GM23338 (cell line): ENCODE results near the gene DDX31. TPM values are rescaled to one million over a fixed set of nuclear protein-coding genes. Genes with fewer than 3 reads are reported as not detected.

Experiments used
- ATAC-seq: fragments of 200-7000 bp; cut with Tn5 transposase; 3 replicates; pipeline ENCODE4 v1.9.1; 2020
- DNase-seq: peaks from one replicate; pipeline ENCODE4 v3.0.0-alpha.2; 2015; ENCODE audit warnings: low spot score
- H2AFZ ChIP-seq: fragments of 200-600 bp; sonication (generic); 2 replicates; pipeline ENCODE4 v1.8.0; 2016; ENCODE audit warnings: antibody characterized with exemption, mild to moderate bottlenecking, moderate library complexity
- H3F3A ChIP-seq: fragments of 200-600 bp; sonication (generic); replicated peaks from 2 replicates; pipeline ENCODE4 v1.8.0; 2017; ENCODE audit warnings: antibody characterized with exemption, mixed run types, low read depth
- H3K27ac ChIP-seq: fragments of 200-600 bp; sonication (generic); 2 replicates; pipeline ENCODE4 v1.6.1; 2016; ENCODE audit warnings: low read depth
- H3K27me3 ChIP-seq: fragments of 200-600 bp; sonication (generic); 2 replicates; pipeline ENCODE4 v1.8.0; 2016; ENCODE audit warnings: mild to moderate bottlenecking, mixed run types, moderate library complexity; ENCODE audit not compliant: insufficient read depth
- H3K36me3 ChIP-seq: fragments of 200-600 bp; sonication (generic); 2 replicates; pipeline ENCODE4 v1.8.0; 2016; ENCODE audit warnings: mild to moderate bottlenecking; ENCODE audit not compliant: insufficient read depth
- H3K4me1 ChIP-seq: fragments of 200-600 bp; sonication (generic); 2 replicates; pipeline ENCODE4 v1.8.0; 2016; ENCODE audit warnings: mild to moderate bottlenecking, moderate library complexity; ENCODE audit not compliant: insufficient read depth
- H3K4me2 ChIP-seq: fragments of 200-600 bp; sonication (generic); 2 replicates; pipeline ENCODE4 v1.7.1; 2017; ENCODE audit warnings: mixed run types
- H3K4me3 ChIP-seq: fragments of 200-600 bp; sonication (generic); 2 replicates; pipeline ENCODE4 v1.6.1; 2016; ENCODE audit warnings: mixed run types
- H3K79me2 ChIP-seq: fragments of 200-600 bp; sonication (generic); replicated peaks from 2 replicates; pipeline ENCODE4 v1.8.0; 2017; ENCODE audit warnings: mild to moderate bottlenecking; ENCODE audit not compliant: insufficient read depth
- H3K9me2 ChIP-seq: fragments of 200-600 bp; sonication (generic); 2 replicates; pipeline ENCODE4 v1.8.0; 2017; ENCODE audit not compliant: insufficient read depth
- H4K20me1 ChIP-seq: fragments of 200-600 bp; sonication (generic); replicated peaks from 2 replicates; pipeline ENCODE4 v1.8.0; 2017; ENCODE audit warnings: mild to moderate bottlenecking; ENCODE audit not compliant: insufficient read depth
- H3K27ac Mint-ChIP-seq: 2 replicates; pipeline ENCODE4 v1.8.0; 2020; ENCODE audit warnings: inconsistent platforms, mild to moderate bottlenecking, moderate library complexity, mixed read lengths
- H3K27me3 Mint-ChIP-seq: 3 replicates; pipeline ENCODE4 v1.8.0; 2022; ENCODE audit warnings: low read depth, mild to moderate bottlenecking, moderate library complexity, mixed read lengths, inconsistent platforms; ENCODE audit not compliant: insufficient read depth, poor library complexity
- H3K36me3 Mint-ChIP-seq: 3 replicates; pipeline ENCODE4 v1.8.0; 2021; ENCODE audit warnings: low read depth, mild to moderate bottlenecking, inconsistent platforms, moderate library complexity, mixed read lengths
- H3K4me1 Mint-ChIP-seq: 3 replicates; pipeline ENCODE4 v1.8.0; 2020; ENCODE audit warnings: mild to moderate bottlenecking, inconsistent platforms, mixed read lengths
- H3K4me3 Mint-ChIP-seq: 3 replicates; pipeline ENCODE4 v1.8.0; 2021; ENCODE audit warnings: moderate library complexity, mild to moderate bottlenecking, inconsistent platforms, mixed read lengths
- H3K9me3 Mint-ChIP-seq: 3 replicates; pipeline ENCODE4 v1.8.0; 2020; ENCODE audit warnings: moderate library complexity, mild to moderate bottlenecking, inconsistent platforms, mixed read lengths
- CREB1 ChIP-seq: fragments of 250-450 bp; sonication (Bioruptor Pico); IDR thresholded peaks from 2 replicates; pipeline ENCODE4 v1.5.0; 2020; ENCODE audit warnings: low read depth, mild to moderate bottlenecking, moderate library complexity
- ETS1 ChIP-seq: IDR thresholded peaks from 2 replicates; pipeline ENCODE4 v1.6.1; 2016; ENCODE audit warnings: antibody characterized with exemption
- EZH2 ChIP-seq: fragments of 200-600 bp; sonication (generic); IDR thresholded peaks from one replicate; pipeline ENCODE4 v1.8.0; 2017; ENCODE audit warnings: antibody characterized with exemption, mild to moderate bottlenecking, low read depth; ENCODE audit not compliant: unreplicated experiment
- EZH2phosphoT487 ChIP-seq: fragments of 200-600 bp; sonication (generic); IDR thresholded peaks from one replicate; pipeline ENCODE4 v1.8.1; 2018; ENCODE audit warnings: antibody characterized with exemption; ENCODE audit not compliant: unreplicated experiment
- STAT1 ChIP-seq: IDR thresholded peaks from one replicate; pipeline ENCODE4 v1.6.1; 2016; ENCODE audit warnings: antibody characterized with exemption; ENCODE audit not compliant: unreplicated experiment
- ZNF331 ChIP-seq: fragments of 250-450 bp; sonication (Bioruptor Pico); IDR thresholded peaks from 2 replicates; pipeline ENCODE4 v1.5.0; 2020; ENCODE audit warnings: low read depth, mild to moderate bottlenecking, moderate library complexity
- polyA plus RNA-seq: library from polyadenylated mRNA; unstranded; fragments of >200 nt; fragmentation: Nextera tagmentation; extraction: Ambion mirVana; gene quantifications from 2 replicates; pipeline ENCODE4 v1.2.1, GENCODE V29; 2016
- total RNA-seq: library from RNA; depleted of rRNA; stranded (reverse); fragments of >200 nt; shearing (Covaris generic); gene quantifications from 2 replicates; pipeline ENCODE4 v1.2.3, GENCODE V29; 2014
- TF ChIP-seq, protein P1 (sequence below): fragments of 250-450 bp; sonication (Bioruptor Pico); IDR thresholded peaks from 2 replicates; pipeline ENCODE4 v1.5.0; 2020; ENCODE audit warnings: mild to moderate bottlenecking, moderate library complexity
- TF ChIP-seq, protein P2 (sequence below): IDR thresholded peaks from one replicate; pipeline ENCODE4 v1.6.1; 2018; ENCODE audit warnings: antibody characterized with exemption; ENCODE audit not compliant: unreplicated experiment

DDX31 gene
- total and polyA plus RNA-seq, 2 experiments from 2014 or later = 14.8 to 23.5 TPM

DNA sequence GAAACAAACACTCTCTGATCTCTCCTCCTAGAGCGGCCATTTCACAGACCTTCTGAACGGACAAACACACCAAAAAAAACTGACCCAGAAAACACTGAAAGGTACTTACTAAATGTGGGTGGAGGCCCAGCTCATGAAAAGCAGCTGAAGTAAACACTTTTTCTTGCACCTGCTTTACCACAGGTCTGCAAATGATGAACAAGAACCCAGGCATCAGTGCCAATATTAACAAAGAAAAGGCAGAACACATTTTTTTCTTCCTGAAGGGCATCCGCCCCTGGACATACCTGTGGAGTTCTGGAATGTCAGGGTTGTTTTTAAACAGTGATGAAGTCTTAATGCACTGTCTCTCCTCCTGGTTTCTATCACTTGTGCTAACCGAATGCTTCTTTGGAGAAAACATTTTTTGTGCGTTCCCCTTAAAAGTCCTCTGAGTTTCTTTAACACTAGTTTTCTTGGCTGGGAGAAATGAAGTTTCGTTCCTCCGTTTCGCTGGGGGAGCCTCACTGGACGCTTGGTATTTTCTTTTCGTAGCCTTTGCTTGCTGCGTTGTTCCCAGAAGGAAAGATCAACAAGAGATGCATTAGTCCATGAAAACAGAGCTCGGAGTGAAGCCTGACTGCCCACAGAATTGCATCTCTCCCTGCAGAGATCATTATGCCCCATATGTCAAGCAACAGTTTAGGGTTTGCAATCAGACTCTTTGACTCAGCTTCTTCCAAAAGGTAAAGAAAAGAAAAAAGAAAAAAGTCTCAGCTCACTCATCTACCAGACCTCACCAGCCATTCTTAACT, 7.4 kb downstream of the DDX31 start (continued):
- TF ChIP-seq, protein P1, sequence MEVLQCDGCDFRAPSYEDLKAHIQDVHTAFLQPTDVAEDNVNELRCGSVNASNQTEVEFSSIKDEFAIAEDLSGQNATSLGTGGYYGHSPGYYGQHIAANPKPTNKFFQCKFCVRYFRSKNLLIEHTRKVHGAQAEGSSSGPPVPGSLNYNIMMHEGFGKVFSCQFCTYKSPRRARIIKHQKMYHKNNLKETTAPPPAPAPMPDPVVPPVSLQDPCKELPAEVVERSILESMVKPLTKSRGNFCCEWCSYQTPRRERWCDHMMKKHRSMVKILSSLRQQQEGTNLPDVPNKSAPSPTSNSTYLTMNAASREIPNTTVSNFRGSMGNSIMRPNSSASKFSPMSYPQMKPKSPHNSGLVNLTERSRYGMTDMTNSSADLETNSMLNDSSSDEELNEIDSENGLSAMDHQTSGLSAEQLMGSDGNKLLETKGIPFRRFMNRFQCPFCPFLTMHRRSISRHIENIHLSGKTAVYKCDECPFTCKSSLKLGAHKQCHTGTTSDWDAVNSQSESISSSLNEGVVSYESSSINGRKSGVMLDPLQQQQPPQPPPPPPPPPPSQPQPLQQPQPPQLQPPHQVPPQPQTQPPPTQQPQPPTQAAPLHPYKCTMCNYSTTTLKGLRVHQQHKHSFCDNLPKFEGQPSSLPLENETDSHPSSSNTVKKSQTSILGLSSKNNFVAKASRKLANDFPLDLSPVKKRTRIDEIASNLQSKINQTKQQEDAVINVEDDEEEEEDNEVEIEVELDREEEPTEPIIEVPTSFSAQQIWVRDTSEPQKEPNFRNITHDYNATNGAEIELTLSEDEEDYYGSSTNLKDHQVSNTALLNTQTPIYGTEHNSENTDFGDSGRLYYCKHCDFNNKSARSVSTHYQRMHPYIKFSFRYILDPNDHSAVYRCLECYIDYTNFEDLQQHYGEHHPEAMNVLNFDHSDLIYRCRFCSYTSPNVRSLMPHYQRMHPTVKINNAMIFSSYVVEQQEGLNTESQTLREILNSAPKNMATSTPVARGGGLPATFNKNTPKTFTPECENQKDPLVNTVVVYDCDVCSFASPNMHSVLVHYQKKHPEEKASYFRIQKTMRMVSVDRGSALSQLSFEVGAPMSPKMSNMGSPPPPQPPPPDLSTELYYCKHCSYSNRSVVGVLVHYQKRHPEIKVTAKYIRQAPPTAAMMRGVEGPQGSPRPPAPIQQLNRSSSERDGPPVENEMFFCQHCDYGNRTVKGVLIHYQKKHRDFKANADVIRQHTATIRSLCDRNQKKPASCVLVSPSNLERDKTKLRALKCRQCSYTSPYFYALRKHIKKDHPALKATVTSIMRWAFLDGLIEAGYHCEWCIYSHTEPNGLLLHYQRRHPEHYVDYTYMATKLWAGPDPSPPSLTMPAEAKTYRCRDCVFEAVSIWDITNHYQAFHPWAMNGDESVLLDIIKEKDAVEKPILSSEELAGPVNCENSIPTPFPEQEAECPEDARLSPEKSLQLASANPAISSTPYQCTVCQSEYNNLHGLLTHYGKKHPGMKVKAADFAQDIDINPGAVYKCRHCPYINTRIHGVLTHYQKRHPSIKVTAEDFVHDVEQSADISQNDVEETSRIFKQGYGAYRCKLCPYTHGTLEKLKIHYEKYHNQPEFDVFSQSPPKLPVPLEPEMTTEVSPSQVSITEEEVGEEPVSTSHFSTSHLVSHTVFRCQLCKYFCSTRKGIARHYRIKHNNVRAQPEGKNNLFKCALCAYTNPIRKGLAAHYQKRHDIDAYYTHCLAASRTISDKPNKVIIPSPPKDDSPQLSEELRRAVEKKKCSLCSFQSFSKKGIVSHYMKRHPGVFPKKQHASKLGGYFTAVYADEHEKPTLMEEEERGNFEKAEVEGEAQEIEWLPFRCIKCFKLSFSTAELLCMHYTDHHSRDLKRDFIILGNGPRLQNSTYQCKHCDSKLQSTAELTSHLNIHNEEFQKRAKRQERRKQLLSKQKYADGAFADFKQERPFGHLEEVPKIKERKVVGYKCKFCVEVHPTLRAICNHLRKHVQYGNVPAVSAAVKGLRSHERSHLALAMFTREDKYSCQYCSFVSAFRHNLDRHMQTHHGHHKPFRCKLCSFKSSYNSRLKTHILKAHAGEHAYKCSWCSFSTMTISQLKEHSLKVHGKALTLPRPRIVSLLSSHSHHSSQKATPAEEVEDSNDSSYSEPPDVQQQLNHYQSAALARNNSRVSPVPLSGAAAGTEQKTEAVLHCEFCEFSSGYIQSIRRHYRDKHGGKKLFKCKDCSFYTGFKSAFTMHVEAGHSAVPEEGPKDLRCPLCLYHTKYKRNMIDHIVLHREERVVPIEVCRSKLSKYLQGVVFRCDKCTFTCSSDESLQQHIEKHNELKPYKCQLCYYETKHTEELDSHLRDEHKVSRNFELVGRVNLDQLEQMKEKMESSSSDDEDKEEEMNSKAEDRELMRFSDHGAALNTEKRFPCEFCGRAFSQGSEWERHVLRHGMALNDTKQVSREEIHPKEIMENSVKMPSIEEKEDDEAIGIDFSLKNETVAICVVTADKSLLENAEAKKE (CRISPR knock-in tag) = no peak
- no peak for TF ChIP-seq CREB1 (CRISPR knock-in tag)
- TF ChIP-seq, protein P2, sequence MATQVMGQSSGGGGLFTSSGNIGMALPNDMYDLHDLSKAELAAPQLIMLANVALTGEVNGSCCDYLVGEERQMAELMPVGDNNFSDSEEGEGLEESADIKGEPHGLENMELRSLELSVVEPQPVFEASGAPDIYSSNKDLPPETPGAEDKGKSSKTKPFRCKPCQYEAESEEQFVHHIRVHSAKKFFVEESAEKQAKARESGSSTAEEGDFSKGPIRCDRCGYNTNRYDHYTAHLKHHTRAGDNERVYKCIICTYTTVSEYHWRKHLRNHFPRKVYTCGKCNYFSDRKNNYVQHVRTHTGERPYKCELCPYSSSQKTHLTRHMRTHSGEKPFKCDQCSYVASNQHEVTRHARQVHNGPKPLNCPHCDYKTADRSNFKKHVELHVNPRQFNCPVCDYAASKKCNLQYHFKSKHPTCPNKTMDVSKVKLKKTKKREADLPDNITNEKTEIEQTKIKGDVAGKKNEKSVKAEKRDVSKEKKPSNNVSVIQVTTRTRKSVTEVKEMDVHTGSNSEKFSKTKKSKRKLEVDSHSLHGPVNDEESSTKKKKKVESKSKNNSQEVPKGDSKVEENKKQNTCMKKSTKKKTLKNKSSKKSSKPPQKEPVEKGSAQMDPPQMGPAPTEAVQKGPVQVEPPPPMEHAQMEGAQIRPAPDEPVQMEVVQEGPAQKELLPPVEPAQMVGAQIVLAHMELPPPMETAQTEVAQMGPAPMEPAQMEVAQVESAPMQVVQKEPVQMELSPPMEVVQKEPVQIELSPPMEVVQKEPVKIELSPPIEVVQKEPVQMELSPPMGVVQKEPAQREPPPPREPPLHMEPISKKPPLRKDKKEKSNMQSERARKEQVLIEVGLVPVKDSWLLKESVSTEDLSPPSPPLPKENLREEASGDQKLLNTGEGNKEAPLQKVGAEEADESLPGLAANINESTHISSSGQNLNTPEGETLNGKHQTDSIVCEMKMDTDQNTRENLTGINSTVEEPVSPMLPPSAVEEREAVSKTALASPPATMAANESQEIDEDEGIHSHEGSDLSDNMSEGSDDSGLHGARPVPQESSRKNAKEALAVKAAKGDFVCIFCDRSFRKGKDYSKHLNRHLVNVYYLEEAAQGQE = no peak

DNA sequence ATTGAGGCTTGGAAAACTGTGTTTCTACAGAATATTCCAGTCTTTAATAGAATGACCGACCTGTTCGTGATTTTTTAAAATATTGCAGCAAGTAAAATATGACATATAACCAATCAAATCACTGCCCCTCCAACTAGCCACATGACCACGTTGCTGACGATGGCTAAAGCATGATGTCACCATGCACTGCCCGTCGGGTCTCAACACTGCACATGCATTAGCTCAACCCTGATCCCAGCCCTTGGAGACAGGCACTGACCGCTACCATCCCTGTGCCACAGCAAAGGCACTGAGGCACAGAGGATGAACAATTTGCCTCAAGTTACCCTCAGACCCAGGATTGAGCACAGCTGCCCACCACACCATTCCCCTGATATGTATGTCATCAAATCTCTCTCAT, 13.5 kb downstream of the DDX31 start:
- DNase-seq (no peak), ATAC-seq (no peak)
- no peak overlapping the region for H3K4me2 ChIP-seq
- no peak overlapping the region for H3K27ac ChIP-seq
- H3K79me2 ChIP-seq = peaks cover 29% of the 10 kb centered on the region
- no peak overlapping the region for H2AFZ ChIP-seq
- no peaks in the 10 kb centered on the region for H4K20me1 ChIP-seq
- no peaks in the 10 kb centered on the region for H3K9me2 ChIP-seq
- H3K36me3 ChIP-seq = 0 out of 2 replicates have a peak, but pooled peaks cover 12% of the 10 kb centered on the region
- no peaks in the 10 kb centered on the region for H3K9me3 Mint-ChIP-seq
- no peaks in the 10 kb centered on the region for H3K4me1 ChIP-seq
- H3K4me1 Mint-ChIP-seq = no peaks in the 10 kb centered on the region
- H3K27me3 Mint-ChIP-seq = no peaks in the 10 kb centered on the region
- no peaks in the 10 kb centered on the region for H3F3A ChIP-seq
- H3K27me3 ChIP-seq = no peaks in the 10 kb centered on the region
- no peak overlapping the region for H3K4me3 ChIP-seq
- no peak overlapping the region for H3K27ac Mint-ChIP-seq
- peaks cover 53% of the 10 kb centered on the region for H3K36me3 Mint-ChIP-seq
- no peak overlapping the region for H3K4me3 Mint-ChIP-seq
- TF ChIP-seq STAT1 (no peak), EZH2phosphoT487 (no peak), ZNF331 (no peak), ETS1 (no peak), EZH2 (no peak)
